ENCODE data around the gene RGS6. TPM values are rescaled to one million over a fixed set of nuclear protein-coding genes. Genes with fewer than 3 reads are reported as not detected.

RGS6 gene
- polyA plus RNA-seq, 12 donors, result 4.9 to 11.4 (median 6.0) TPM; not detected in 1

- no peak for DNase-seq
Measured at GRCh38 chr14:71942904-71943694, 10.9 kb downstream of the RGS6 start.

DNA sequence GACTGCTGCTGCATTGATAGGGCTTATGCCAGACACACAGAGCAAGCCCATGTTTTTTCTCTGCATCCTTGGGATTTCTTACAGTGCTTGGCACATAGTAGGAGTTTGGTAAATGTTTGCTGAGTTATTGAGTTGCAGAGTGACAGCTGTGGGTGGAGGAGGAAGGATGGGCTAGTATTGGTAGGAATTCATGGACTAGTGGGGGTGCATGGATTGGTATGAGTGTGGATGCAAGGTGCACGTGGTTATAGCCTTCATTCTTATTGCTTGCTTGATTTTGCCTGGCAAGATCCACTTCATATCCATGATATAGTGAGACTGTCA lies 11.4 kb downstream of the RGS6 start:
- no peak for DNase-seq

- DNase-seq, result no peak
Measured at GRCh38 chr14:71947947-71948500, 15.8 kb downstream of the RGS6 start.

- DNase-seq, result no peak
Measured at GRCh38 chr14:71952381-71953363, 20.4 kb downstream of the RGS6 start.

- DNase-seq, result no peak
Measured at GRCh38 chr14:71956920-71957563, 24.8 kb downstream of the RGS6 start.

DNA sequence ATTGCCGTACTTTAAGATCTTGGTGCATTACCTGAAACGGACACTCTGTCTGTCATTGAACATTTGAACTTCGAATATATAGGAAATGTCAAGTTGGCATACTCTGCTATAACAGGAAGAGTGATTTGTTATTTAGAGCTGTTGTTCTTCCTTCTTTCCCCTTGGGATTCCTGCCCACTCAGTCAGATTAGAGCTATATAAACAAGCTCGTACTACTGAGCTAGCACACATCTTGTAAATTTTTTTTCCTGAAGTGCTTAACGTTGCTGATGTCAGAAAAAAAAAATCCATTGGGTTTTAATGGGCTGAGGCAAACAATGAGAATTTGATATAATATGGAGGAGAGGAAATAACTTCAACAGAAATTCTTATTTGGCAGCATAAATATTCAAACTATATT lies 26.8 kb downstream of the RGS6 start:
- no peak for DNase-seq

DNA sequence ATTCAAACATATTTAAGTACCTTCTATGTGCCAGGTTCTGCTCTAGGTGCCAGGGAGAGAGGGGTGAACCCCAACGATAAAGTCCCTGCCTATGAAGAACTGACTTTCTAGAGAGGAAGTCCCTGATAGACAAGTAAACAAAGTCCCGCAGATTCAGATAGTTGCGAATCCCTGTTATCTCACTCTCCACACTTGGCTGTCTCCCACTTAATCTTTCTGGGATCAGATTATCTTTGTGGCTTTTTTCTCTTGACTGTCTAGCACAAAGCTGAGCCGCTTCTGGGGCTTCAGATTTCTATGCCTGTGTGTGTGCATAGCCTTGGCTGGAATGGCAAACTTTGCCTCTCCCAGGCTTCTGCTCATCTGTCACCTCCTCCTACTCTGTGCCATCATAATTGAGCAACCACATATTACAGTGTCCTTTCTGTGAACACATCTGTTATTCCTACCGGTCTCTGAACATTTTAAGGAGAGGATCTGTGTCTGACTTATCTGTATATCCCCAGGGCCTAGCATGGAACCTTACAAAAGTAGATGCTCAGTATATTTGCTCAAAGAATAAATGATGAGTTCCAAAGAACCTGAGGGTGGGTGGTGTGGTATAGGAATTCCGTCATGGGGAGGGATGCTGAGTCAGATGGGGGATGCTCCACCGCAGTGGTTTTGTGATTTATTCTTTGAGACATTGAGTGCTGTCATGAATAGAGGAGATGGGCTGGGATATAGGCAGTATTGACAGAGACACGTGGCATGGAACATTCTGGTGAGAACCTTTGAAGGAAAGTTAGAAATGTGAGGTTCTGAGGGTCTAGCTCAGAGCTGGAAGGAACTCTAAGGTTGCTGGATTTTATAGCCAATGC lies 28.5 kb downstream of the RGS6 start:
- DNase-seq, result no peak

DNA sequence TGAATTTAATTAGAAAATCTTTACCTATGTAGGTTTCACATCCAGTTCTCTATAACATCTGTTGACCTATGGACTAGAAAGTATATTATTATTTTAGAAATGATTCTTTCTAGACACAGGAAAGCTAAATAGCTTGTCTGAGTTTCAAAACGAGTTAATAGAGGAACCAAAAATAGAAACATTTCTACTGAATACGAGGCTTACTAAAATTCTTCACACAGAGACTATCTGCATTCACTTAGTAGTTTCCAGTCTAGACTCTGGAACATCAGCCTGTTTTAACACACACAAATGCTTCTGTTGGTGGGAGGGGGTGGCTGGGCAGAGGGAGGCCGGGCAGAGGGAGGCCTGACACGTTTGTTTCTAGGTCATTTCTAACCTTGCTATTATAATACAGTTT lies 29.7 kb downstream of the RGS6 start:
- no peak for DNase-seq

GRCh38 chr14:71964716-71965115 lies 32.5 kb downstream of the RGS6 start:
- no peak for DNase-seq

- no peak for DNase-seq
Measured at GRCh38 chr14:71966528-71966927, 34.3 kb downstream of the RGS6 start.

GRCh38 chr14:71967704-71968103 lies 35.5 kb downstream of the RGS6 start:
- DNase-seq, result no peak

DNA sequence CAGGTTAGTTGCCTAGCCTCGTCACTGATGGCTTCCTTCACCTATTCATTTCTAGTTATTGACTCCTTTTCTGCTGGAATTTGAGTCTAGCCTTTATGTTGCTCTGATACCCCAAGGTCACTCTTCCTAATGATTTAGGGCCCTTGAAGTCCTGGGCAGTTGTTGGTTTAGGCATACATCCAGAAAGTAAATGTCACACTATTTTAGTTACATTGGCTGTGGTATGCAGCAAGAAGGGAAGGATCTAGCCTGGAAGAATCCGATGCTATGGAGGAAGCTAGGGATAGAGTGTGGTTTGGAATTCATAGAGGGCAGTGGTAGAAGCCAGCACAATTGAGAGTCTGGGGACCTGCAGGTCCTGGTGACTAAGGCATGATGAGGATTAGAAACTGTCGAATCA lies 38.0 kb downstream of the RGS6 start:
- DNase-seq, result no peak

- DNase-seq, result peak; percentile 77
Measured at GRCh38 chr14:71985538-71986189, 53.4 kb downstream of the RGS6 start.

DNA sequence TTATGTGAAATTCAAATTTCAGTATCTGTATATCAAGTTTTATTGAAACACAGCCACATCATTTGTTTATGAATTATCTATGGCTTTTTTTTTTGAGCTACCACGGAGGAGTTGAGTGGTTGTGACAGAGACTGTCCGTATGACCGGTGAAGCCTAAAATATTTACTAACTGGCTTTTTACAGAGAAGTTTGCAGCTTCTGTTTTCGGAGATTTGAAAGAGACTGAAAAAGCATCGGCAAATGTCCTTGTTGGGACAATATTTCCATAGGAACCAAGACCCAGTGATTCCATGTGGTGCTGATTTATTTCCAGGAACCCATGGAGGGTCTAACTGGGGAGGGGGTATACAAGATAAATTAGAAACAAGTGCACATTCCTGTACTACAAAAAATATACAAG lies 56.2 kb downstream of the RGS6 start:
- no peak for DNase-seq

- no peak for DNase-seq
Measured at GRCh38 chr14:71988939-71989338, 56.7 kb downstream of the RGS6 start.

DNA sequence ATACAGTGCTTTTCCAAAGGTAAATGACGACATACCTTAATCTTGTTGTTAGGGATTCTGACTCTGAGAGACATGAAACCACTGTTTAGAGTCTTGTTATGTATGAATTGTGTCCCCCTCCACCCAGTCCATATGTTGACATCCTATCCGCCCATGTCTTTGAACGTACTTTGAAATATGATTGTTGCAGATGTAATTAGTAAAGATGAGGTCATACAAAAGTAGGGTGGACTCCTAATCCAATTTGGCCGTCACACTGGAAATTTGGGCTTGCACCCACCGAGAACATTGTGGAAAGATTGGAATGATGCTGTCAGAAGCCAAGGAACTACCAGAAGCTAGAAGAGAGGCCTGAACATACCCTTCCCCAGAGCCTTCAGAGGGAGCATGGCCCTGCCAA lies 62.2 kb downstream of the RGS6 start:
- no peak for DNase-seq

DNA sequence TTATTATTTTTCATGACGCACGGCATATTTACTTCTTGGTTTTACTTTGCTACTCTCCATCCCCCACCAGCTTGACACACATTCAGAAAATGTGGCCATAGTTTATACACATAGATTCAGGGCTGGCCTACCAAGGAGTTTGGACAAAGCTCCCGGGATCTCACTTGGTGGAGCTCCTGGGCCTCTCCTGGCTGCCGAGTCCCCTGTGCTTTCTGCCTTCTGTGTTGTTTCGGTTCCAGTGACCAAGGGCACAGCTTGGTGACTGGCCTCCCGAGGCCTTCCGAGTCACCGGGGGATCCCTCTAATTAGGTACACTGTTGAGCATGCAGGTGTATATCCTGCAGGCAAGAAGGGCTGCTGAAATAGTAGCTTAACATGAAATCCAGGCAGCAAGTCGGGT lies 63.5 kb downstream of the RGS6 start:
- DNase-seq, result no peak

DNA sequence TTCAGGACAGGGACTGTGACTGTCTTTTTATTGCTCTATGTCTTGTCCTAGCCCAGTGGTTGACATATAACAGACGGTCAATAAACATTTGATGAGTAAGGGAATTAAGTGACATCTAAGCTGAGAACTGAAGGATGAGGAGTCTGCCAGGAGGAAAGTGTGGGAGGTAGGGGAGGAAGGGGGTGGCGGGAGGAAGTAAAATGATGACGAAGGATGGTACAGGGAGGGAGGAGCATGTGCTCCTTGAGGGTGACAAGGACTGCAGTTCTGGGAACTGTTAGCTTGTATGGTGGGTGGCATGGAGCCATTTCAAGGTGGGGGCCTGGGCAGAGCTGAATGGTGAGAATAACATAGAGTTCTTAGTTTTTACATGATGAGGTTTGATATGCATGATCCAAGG lies 64.4 kb downstream of the RGS6 start:
- DNase-seq, result no peak

- peak; percentile 38 for DNase-seq
Measured at GRCh38 chr14:72000907-72001306, 68.7 kb downstream of the RGS6 start.

DNA sequence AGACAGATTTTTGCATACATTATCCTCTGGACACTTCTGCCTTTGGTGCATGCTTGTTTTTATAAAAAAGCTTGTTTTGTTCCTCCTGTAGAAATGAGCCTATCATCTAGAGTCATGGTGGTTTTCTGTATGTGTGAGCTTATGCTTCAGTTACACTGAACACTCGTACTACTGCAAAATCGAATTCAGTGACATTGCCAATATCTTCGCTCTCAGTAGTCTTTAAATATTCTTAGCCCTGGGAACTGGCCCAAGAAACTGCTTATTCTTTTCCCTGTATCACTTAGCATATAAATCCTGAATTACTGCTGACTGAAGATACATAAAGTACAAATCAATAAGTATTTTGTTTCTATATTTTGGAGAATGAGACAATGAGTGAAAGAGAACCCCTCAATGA lies 70.5 kb downstream of the RGS6 start:
- DNase-seq, result no peak

DNA sequence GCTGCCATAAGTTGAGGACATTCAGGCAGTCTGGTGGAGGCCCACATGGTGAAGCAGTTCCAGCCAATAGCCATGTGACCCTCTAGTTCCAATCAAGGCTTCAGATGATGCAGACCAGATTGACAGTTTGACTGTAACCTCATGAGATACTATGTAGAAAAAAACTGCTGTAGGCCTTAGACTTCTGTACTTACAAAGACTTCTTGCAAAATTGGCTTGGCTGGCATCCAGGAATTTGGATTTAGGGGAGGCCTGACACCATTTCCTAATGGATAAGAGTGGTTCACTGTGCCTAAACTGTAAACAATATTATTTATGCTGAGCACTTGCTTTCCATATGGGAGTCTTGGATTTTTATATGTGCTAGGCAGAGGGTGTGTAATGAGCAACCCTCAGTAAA lies 76.4 kb downstream of the RGS6 start:
- no peak for DNase-seq
